Glutamatergic neuron (in vitro differentiated cells): ENCODE measurements around the gene PLS1. TPM values are rescaled to one million over a fixed set of nuclear protein-coding genes. Genes with fewer than 3 reads are reported as not detected.

Experiments used
- DNase-seq: peaks from one replicate; pipeline ENCODE4 v3.0.0; 2022
- H3K27ac Mint-ChIP-seq: one replicate; pipeline ENCODE4 v1.8.0; 2020; ENCODE audit warnings: mild to moderate bottlenecking, mixed read lengths, inconsistent platforms; ENCODE audit not compliant: unreplicated experiment
- H3K27me3 Mint-ChIP-seq: one replicate; pipeline ENCODE4 v1.8.0; 2020; ENCODE audit warnings: mild to moderate bottlenecking, moderate library complexity, mixed read lengths, inconsistent platforms; ENCODE audit not compliant: unreplicated experiment
- H3K36me3 Mint-ChIP-seq: one replicate; pipeline ENCODE4 v1.8.0; 2020; ENCODE audit warnings: mild to moderate bottlenecking, mixed read lengths, inconsistent platforms; ENCODE audit not compliant: unreplicated experiment
- H3K4me1 Mint-ChIP-seq: one replicate; pipeline ENCODE4 v1.8.0; 2020; ENCODE audit warnings: mild to moderate bottlenecking, low read depth, mixed read lengths, inconsistent platforms; ENCODE audit not compliant: unreplicated experiment
- H3K4me3 Mint-ChIP-seq: one replicate; pipeline ENCODE4 v1.8.0; 2020; ENCODE audit warnings: mild to moderate bottlenecking, mixed read lengths, inconsistent platforms; ENCODE audit not compliant: unreplicated experiment
- H3K9me3 Mint-ChIP-seq: one replicate; pipeline ENCODE4 v1.8.0; 2020; ENCODE audit warnings: mild to moderate bottlenecking, moderate library complexity, mixed read lengths, inconsistent platforms; ENCODE audit not compliant: unreplicated experiment
- CTCF ChIP-seq: fragments of 200-600 bp; sonication (generic); IDR thresholded peaks from one replicate; pipeline ENCODE4 v1.5.0; 2021; ENCODE audit not compliant: partially characterized antibody, unreplicated experiment
- total RNA-seq: library from RNA; stranded (reverse); fragmentation: NEBNext Ultra II Directional; extraction: Animal tissue kit (Norgen Biotek cat#: 25700); gene quantifications from one replicate; pipeline ENCODE4 v1.2.1, GENCODE V29; 2021; ENCODE audit not compliant: unreplicated experiment

The PLS1 gene
- total RNA-seq, 1 donor from 2014 or later: 1.3 TPM

DNA sequence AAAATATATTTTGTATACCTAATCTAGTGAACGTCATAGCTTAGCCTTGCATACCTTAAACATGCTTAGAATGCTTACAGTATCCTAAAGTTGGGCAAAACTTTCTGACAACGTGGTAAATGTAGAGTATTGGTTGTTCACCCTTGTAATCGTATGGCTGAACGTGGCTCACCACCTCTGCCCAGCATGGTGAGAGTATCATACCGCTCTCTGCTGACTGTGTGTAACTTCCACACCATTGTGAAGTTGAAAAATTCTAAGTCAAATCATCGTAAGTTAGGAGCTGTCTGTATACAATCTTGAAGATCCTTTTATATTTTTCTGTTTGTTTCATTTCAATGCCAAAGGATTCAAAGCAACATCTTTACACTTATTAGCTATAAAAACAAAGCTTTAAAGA is 64.2 kb downstream of the PLS1 start:
- H3K27ac Mint-ChIP-seq: no peak overlapping the region

DNA sequence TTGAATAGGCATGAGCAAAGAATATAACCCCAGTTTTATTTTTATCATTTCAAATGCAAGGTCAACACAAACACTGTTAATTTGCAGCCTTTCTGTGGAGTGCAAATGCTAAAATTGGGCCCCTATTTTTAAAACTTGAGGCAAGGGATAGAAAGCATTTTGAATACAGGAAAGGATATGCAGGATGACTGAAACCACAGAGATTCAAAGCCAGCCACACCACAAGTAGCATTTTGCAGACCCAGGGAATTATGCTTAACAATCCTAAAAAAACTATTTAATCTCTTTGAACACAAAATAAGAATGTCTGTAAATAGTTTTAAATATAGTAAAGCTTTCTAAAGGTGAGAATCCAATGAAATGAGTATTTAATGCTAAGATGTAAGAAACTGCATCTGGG is 64.7 kb downstream of the PLS1 start:
- H3K27me3 Mint-ChIP-seq: no peaks in the 10 kb centered on the region
- no peaks in the 10 kb centered on the region for H3K4me1 Mint-ChIP-seq
- no peak for DNase-seq
- TF ChIP-seq CTCF: no peak
- no peak overlapping the region for H3K4me3 Mint-ChIP-seq
- no peak overlapping the region for H3K27ac Mint-ChIP-seq
- H3K36me3 Mint-ChIP-seq: no peaks in the 10 kb centered on the region
- no peaks in the 10 kb centered on the region for H3K9me3 Mint-ChIP-seq

More for the DNA sequence above, 64.2 kb downstream of the PLS1 start:
- no peak overlapping the region for H3K4me3 Mint-ChIP-seq
- no peak for TF ChIP-seq CTCF
- H3K27me3 Mint-ChIP-seq: no peaks in the 10 kb centered on the region
- H3K36me3 Mint-ChIP-seq: no peaks in the 10 kb centered on the region
- no peak for DNase-seq
- H3K4me1 Mint-ChIP-seq: no peaks in the 10 kb centered on the region
- no peaks in the 10 kb centered on the region for H3K9me3 Mint-ChIP-seq

GRCh38 chr3:142663865-142664264 is 67.7 kb downstream of the PLS1 start:
- H3K36me3 Mint-ChIP-seq: no peaks in the 10 kb centered on the region
- no peak overlapping the region for H3K27ac Mint-ChIP-seq
- no peak for TF ChIP-seq CTCF
- H3K9me3 Mint-ChIP-seq: no peaks in the 10 kb centered on the region
- no peaks in the 10 kb centered on the region for H3K27me3 Mint-ChIP-seq
- H3K4me3 Mint-ChIP-seq: no peak overlapping the region
- DNase-seq: no peak
- H3K4me1 Mint-ChIP-seq: no peaks in the 10 kb centered on the region

- no peak for TF ChIP-seq CTCF
- no peak for DNase-seq
- Mint-ChIP-seq H3K9me3 (no peaks in the 10 kb centered on the region), H3K27me3 (no peaks in the 10 kb centered on the region), H3K4me1 (no peaks in the 10 kb centered on the region), H3K27ac (no peak overlapping the region), H3K4me3 (no peak overlapping the region), H3K36me3 (no peaks in the 10 kb centered on the region)
Observed at GRCh38 chr3:142664311-142664710, 68.1 kb downstream of the PLS1 start.

- no peak overlapping the region for H3K4me3 Mint-ChIP-seq
Observed at GRCh38 chr3:142664819-142665218, 68.6 kb downstream of the PLS1 start.

More at GRCh38 chr3:142664819-142665218, 68.6 kb downstream of the PLS1 start:
- H3K4me1 Mint-ChIP-seq: no peaks in the 10 kb centered on the region
- H3K27me3 Mint-ChIP-seq: no peaks in the 10 kb centered on the region
- H3K36me3 Mint-ChIP-seq: no peaks in the 10 kb centered on the region
- H3K27ac Mint-ChIP-seq: no peak overlapping the region
- DNase-seq: no peak
- TF ChIP-seq CTCF: no peak
- no peaks in the 10 kb centered on the region for H3K9me3 Mint-ChIP-seq
